ENCODE results near the gene GPD2. TPM values are rescaled to one million over a fixed set of nuclear protein-coding genes. Genes with fewer than 3 reads are reported as not detected.

Gene GPD2
- total RNA-seq, 4 donors from 2014 or later, result 78.0 to 127 (median 105) TPM

GRCh38 chr2:156483741-156484173 lies 47.6 kb downstream of the GPD2 start:
- TF ChIP-seq CTCF (IDR thresholded peaks at IDR 0.05) (no peak), POLR2A (IDR thresholded peaks at IDR 0.05) (no peak)
- no peak for DNase-seq
- Histone ChIP-seq H3K27ac (no peak overlapping the region), H3K36me3 (no peaks in the 10 kb centered on the region), H3K27me3 (no peaks in the 10 kb centered on the region), H3K4me1 (peaks cover 0 to 4% of the 10 kb centered on the region in 2 donors), H3K4me3 (replicated peaks in 1 of 3) (no peak overlapping the region), H3K9me3 (no peaks in the 10 kb centered on the region)
- intact Hi-C loops (cut with DNase I), result no loop called here
- WGBS, 2 donors, result 39 to 47% methylated on average over 3 of the region's 3 CpGs

- intact Hi-C loops (cut with DNase I), result no loop called here
- WGBS, 2 donors, result 88 to 90% methylated on average over 4 of the region's 4 CpGs
- Histone ChIP-seq H3K27me3 (no peaks in the 10 kb centered on the region), H3K36me3 (no peaks in the 10 kb centered on the region), H3K27ac (no peak overlapping the region), H3K4me3 (replicated peaks in 1 of 3) (no peak overlapping the region), H3K4me1 (peaks cover 4 to 12% of the 10 kb centered on the region in 2 donors), H3K9me3 (no peaks in the 10 kb centered on the region)
- TF ChIP-seq POLR2A (IDR thresholded peaks at IDR 0.05), result no peak
- TF ChIP-seq CTCF (IDR thresholded peaks at IDR 0.05), result no peak
- DNase-seq, result no peak
These were observed 50.0 kb downstream of the GPD2 start for GRCh38 chr2:156486147-156486546.

- Histone ChIP-seq H3K27me3 (no peaks in the 10 kb centered on the region), H3K9me3 (no peaks in the 10 kb centered on the region), H3K4me3 (replicated peaks in 1 of 3) (no peak overlapping the region), H3K27ac (no peak overlapping the region), H3K36me3 (no peaks in the 10 kb centered on the region), H3K4me1 (peaks cover 4 to 12% of the 10 kb centered on the region in 2 donors)
- WGBS, 2 donors, result 94 to 99% methylated on average over 2 of the region's 2 CpGs
- intact Hi-C loops (cut with DNase I), result no loop called here
- no peak for DNase-seq
- no peak for TF ChIP-seq CTCF (IDR thresholded peaks at IDR 0.05)
- no peak for TF ChIP-seq POLR2A (IDR thresholded peaks at IDR 0.05)
These were observed 50.4 kb downstream of the GPD2 start for GRCh38 chr2:156486614-156487013.

- H3K27ac ChIP-seq, result no peak overlapping the region
- no peaks in the 10 kb centered on the region for H3K27me3 ChIP-seq
- WGBS, 2 donors, result 88 to 89% methylated on average over 1 of the region's 1 CpG
- DNase-seq, result no peak
- H3K36me3 ChIP-seq, result no peaks in the 10 kb centered on the region
- TF ChIP-seq CTCF (IDR thresholded peaks at IDR 0.05), result no peak
- no peak for TF ChIP-seq POLR2A (IDR thresholded peaks at IDR 0.05)
- H3K4me3 ChIP-seq (replicated peaks in 1 of 3), result no peak overlapping the region
- H3K9me3 ChIP-seq, result no peaks in the 10 kb centered on the region
- intact Hi-C loops (cut with DNase I), result no loop called here
- H3K4me1 ChIP-seq, result peaks cover 1 to 12% of the 10 kb centered on the region in 2 donors
These were observed 53.0 kb downstream of the GPD2 start for GRCh38 chr2:156489195-156489594.

GRCh38 chr2:156489750-156490465 lies 53.7 kb downstream of the GPD2 start:
- peaks cover 0 to 12% of the 10 kb centered on the region in 2 donors for H3K4me1 ChIP-seq
- TF ChIP-seq CTCF (IDR thresholded peaks at IDR 0.05), result no peak
- no peak for TF ChIP-seq POLR2A (IDR thresholded peaks at IDR 0.05)
- no peaks in the 10 kb centered on the region for H3K36me3 ChIP-seq
- no peaks in the 10 kb centered on the region for H3K27me3 ChIP-seq
- H3K27ac ChIP-seq, result no peak overlapping the region
- no peaks in the 10 kb centered on the region for H3K9me3 ChIP-seq
- no peak overlapping the region for H3K4me3 ChIP-seq (replicated peaks in 1 of 3)
- intact Hi-C loops (cut with DNase I), result no loop called here
- no peak for DNase-seq
- WGBS, 2 donors, result 81 to 83% methylated on average over 5 of the region's 6 CpGs
